Measurements from ENCODE around the gene GATAD2B. TPM values are rescaled to one million over a fixed set of nuclear protein-coding genes. Genes with fewer than 3 reads are reported as not detected.
A peak's percentile ranks its signal among the peaks of the same experiment; 100 is the strongest.

Gene GATAD2B
- total and polyA plus RNA-seq, 8 donors: 2.7 to 26.3 (median 16.0) TPM

DNA sequence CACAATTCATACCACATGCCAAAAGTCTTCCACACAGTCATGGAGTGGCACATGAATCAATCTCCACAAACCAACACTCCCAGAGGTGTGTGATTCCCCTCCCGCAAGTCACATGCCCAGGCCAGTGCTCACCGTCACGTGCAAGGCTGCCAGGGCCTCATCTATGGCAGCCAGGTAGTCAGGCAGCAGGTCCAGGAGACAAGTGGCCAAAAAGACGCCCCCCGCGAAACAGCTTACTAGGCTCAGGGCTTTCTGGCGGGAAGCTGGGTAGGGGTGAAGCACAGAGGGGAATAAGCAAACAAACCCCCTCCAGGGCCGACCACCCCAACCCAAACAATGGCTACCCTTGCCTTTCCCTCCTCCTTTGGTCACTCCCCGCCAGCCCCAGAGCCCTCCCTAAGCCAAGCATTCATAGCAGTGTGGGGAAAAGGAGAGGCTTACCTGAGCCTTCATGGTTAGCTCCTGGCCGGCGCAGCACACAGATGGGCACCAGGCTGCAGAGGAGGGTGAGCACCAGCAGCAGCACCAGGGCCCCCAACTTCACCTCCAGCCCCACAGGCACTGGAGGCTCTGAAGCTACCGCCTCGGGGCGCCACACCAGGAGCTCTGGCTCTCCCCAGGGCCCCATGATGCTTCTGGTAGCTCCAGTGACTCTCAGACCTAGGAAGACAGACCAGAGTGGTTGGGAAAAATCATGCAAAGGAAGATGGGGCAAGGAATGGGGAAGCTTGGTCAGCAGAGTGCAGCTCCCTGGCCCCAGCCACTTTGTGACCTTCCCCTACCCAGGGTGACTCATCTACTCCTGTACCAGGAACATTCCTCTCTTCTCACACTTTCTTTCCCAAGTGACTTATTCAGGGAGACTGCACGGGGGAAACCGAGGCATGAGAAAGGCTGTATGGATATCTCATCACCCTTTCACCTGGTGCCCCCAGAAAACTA lies 39.6 kb upstream of the GATAD2B start:
- H3K9me3 ChIP-seq: no peaks in the 10 kb centered on the region
- TF ChIP-seq POLR2AphosphoS5 (IDR thresholded peaks at IDR 0.05) (peak in 2 of 3 donors; percentile 36), EP300 (IDR thresholded peaks at IDR 0.05) (no peak)
- H3K36me3 ChIP-seq: peaks cover 13 to 26% (median 18%) of the 10 kb centered on the region in 4 donors
- peak overlapping the region; percentile 94 to 98 (median 97) for H3K27ac ChIP-seq
- DNase-seq: peak; percentile 59 to 63
- no peaks in the 10 kb centered on the region for H3K27me3 ChIP-seq
- WGBS, 5 donors: 24 to 44% (median 31%) methylated on average over 15 to 16 of the region's 16 CpGs
- peaks cover 46 to 79% (median 69%) of the 10 kb centered on the region in 4 donors for H3K4me1 ChIP-seq
- intact Hi-C loops (cut with DNase I; ENCODE audit: low total_unique reads): no loop called here
- H3K4me3 ChIP-seq: peak overlapping the region; percentile 61 to 84 (median 72)

DNA sequence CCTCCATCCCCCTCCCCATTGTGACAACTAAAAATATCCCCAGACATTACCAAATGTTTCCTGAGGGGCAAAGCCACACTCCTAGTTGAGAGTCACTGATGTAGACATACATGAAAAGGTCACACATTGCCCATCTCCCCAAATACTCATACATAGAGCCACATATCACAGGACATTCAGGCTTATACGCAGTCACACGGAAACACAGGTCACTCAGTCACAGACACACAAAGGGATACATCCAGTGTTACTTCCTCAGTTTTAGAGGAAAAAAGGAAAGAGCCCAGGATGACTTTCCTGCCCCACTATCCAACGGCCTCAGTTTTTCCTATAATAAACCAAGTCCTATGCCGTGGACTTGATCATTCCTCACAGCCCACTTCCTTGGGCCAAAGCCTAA lies 38.6 kb upstream of the GATAD2B start:
- Histone ChIP-seq H3K27ac (peak overlapping the region; percentile 25 to 98 (median 97)), H3K4me1 (peaks cover 52 to 81% (median 74%) of the 10 kb centered on the region in 4 donors), H3K27me3 (no peaks in the 10 kb centered on the region), H3K36me3 (peaks cover 13 to 26% (median 18%) of the 10 kb centered on the region in 4 donors), H3K9me3 (no peaks in the 10 kb centered on the region), H3K4me3 (peak overlapping the region in 2 of 4 donors; percentile 61 to 64)
- 71 to 84% (median 80%) methylated on average over 4 of the region's 4 CpGs for WGBS, 5 donors
- intact Hi-C loops (cut with DNase I; ENCODE audit: low total_unique reads): no loop called here
- DNase-seq: no peak
- TF ChIP-seq POLR2A (IDR thresholded peaks at IDR 0.05): no peak

DNA sequence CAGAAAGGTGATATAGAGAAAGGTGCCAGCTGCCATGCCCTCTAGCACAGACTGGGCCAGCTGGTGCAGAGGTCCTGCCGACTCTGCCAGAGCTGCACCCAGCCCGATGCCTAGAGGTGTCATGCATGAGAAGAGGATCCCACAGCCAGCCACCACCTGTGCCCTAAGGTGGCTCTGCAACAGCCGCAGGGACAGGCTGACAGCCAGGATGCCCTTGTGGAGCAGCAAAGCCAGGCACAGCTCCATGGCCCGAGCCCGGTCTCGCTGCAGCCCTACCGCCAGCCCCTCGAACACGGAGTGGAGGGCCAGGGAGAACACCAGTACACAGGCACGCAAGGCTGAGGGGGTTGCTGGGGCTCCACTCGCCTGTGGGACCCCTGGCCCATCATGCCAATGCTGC lies 37.4 kb upstream of the GATAD2B start:
- H3K27ac ChIP-seq: peak overlapping the region in 4 of 5 donors; percentile 13 to 98 (median 97)
- H3K36me3 ChIP-seq: peaks cover 13 to 26% (median 18%) of the 10 kb centered on the region in 4 donors
- no peak for TF ChIP-seq EP300 (IDR thresholded peaks at IDR 0.05)
- intact Hi-C loops (cut with DNase I; ENCODE audit: low total_unique reads): no loop called here
- H3K4me3 ChIP-seq: peak overlapping the region in 1 of 4 donors; percentile 11
- DNase-seq: no peak
- H3K4me1 ChIP-seq: peaks cover 55 to 81% (median 76%) of the 10 kb centered on the region in 4 donors
- 69 to 93% (median 91%) methylated on average over 2 to 11 of the region's 11 CpGs for whole genome bisulfite sequencing, 5 donors
- H3K9me3 ChIP-seq: no peaks in the 10 kb centered on the region
- H3K27me3 ChIP-seq: no peaks in the 10 kb centered on the region

DNA sequence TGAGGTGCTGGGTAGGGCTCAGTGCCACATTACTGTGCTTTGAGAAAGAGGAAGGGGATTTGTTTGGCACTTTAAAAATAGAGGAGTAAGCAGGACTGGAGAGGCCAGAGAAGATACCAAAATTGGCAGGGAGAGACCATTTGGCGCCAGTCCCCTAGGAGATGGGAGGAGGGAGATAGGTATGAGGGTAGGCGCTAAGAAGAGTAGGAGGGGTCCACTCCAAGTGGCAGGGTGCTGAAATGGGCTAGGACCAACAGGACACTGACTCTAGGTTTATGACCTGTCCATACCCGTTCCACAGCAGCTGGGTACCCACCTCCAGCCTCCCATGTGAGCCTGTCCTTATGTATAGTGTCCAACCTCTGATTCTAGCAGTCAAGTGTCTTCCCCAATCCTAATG lies 36.7 kb upstream of the GATAD2B start:
- intact Hi-C loops (cut with DNase I; ENCODE audit: low total_unique reads): no loop called here
- Histone ChIP-seq H3K27ac (peak overlapping the region; percentile 16 to 98 (median 97)), H3K36me3 (peaks cover 13 to 32% (median 23%) of the 10 kb centered on the region in 4 donors), H3K9me3 (no peaks in the 10 kb centered on the region), H3K4me3 (peak overlapping the region in 1 of 4 donors; percentile 97), H3K27me3 (no peaks in the 10 kb centered on the region), H3K4me1 (peaks cover 54 to 81% (median 77%) of the 10 kb centered on the region in 4 donors)
- 46 to 82% (median 57%) methylated on average over 3 of the region's 3 CpGs for WGBS, 5 donors
- no peak for TF ChIP-seq EP300 (IDR thresholded peaks at IDR 0.05)
- DNase-seq: no peak

DNA sequence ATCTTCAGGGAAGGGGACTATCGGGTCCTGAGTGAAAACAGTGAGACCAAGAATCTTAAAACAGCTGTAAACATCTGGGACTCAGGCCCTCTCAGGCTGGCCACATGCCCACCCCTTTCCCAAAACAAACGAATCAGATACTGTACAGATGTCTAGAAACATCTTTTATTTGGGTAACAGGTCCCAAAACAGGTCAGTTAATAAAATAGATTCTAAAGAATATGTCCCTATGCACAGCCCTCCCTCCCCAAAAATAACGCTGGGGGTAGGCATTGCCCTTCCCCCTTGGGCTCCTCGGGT lies 36.1 kb upstream of the GATAD2B start:
- H3K4me3 ChIP-seq: peak overlapping the region; percentile 73 to 98 (median 97)
- peaks cover 15 to 38% (median 29%) of the 10 kb centered on the region in 4 donors for H3K36me3 ChIP-seq
- intact Hi-C loops (cut with DNase I; ENCODE audit: low total_unique reads): no loop called here
- no peaks in the 10 kb centered on the region for H3K27me3 ChIP-seq
- peaks cover 55 to 81% (median 77%) of the 10 kb centered on the region in 4 donors for H3K4me1 ChIP-seq
- peak overlapping the region; percentile 11 to 98 (median 97) for H3K27ac ChIP-seq
- TF ChIP-seq, protein P1, sequence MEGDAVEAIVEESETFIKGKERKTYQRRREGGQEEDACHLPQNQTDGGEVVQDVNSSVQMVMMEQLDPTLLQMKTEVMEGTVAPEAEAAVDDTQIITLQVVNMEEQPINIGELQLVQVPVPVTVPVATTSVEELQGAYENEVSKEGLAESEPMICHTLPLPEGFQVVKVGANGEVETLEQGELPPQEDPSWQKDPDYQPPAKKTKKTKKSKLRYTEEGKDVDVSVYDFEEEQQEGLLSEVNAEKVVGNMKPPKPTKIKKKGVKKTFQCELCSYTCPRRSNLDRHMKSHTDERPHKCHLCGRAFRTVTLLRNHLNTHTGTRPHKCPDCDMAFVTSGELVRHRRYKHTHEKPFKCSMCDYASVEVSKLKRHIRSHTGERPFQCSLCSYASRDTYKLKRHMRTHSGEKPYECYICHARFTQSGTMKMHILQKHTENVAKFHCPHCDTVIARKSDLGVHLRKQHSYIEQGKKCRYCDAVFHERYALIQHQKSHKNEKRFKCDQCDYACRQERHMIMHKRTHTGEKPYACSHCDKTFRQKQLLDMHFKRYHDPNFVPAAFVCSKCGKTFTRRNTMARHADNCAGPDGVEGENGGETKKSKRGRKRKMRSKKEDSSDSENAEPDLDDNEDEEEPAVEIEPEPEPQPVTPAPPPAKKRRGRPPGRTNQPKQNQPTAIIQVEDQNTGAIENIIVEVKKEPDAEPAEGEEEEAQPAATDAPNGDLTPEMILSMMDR (IDR thresholded peaks at IDR 0.05): no peak
- TF ChIP-seq POLR2AphosphoS5 (IDR thresholded peaks at IDR 0.05) (no peak), POLR2A (IDR thresholded peaks at IDR 0.05) (no peak), EP300 (IDR thresholded peaks at IDR 0.05) (no peak)
- DNase-seq: no peak
- WGBS, 5 donors: 11 to 20% (median 16%) methylated on average over 4 of the region's 4 CpGs
- no peaks in the 10 kb centered on the region for H3K9me3 ChIP-seq

DNA sequence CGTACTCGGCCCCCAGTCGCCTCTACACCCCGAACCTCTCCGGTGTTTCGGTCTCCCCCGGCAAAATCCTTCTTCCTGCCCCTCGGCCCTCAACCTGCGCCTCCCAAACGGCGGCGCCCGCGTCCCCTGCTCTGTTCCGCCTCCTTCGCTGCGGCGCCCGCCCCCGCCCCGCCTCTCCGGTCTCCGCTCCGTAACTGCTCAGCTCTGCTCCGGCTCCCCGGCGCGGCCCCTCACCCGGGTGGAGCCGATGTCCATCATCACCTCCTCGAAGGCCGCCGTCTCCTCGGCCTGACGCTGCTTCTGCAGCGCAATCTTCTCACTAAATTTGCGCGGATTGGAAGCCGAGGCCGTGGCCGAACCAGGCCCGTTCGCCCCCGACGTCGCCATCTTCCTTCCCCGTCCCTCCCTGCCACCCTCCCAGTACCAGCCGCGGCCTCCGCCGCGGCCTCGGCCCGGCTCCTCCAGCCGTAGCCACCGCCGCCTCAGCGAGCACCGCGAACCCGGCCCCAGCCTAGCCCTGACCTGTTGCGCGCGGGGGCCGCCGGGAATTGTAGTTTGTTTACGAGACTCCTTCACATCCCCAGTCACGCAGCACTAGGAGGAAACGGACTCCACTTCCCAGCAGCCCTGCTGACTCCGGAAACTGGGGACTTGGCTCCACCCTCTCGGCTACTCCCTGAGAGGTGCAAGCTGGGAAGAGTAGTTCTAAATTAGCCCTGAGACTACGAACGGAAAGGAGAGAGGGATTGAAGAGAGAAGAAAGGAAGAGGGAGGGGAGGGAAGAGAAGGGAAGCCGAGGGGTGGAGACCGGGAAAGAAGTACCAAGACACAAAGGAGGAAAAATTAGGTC lies 35.6 kb upstream of the GATAD2B start, which contains the start of gene CRTC2:
TSS of gene CRTC2 (minus strand) at position 502 of the 850 bp plus-strand sequence. CDS start at position 387, 115 bp downstream.
- TF ChIP-seq POLR2AphosphoS5 (IDR thresholded peaks at IDR 0.05) (peak; percentile 53 to 95 (median 84)), POLR2A (IDR thresholded peaks at IDR 0.05) (no peak)
- Histone ChIP-seq H3K27ac (peak within 1 kb of the TSS; percentile 83 to 98 (median 97)), H3K27me3 (no peaks in the 10 kb centered on the region), H3K36me3 (peaks cover 21 to 43% (median 35%) of the 10 kb centered on the region in 4 donors), H3K9me3 (no peaks in the 10 kb centered on the region), H3K4me3 (peak within 1 kb of the TSS; percentile 73 to 98 (median 97)), H3K4me1 (peaks cover 58 to 86% (median 78%) of the 10 kb centered on the region in 4 donors)
- DNase-seq: peak; percentile 99
- WGBS, 5 donors: 0 to 1% (median 1%) methylated on average over 71 to 75 of the region's 75 CpGs
- intact Hi-C loops (cut with DNase I; ENCODE audit: low total_unique reads): no loop called here

All from stomach (tissue), 9 donors.